WTC11 (cell line): Measurements from ENCODE around the gene TMEM140.

Experiments
- CBFB ChIP-seq: sonication (generic); formaldehyde crosslinking; IDR thresholded peaks from 2 replicates; pipeline ENCODE4 v1.8.1; 2022; ENCODE audit warnings: mild to moderate bottlenecking, low read depth, missing genetic modification reagents
- CREM ChIP-seq: sonication (generic); formaldehyde crosslinking; IDR thresholded peaks from 2 replicates; pipeline ENCODE4 v1.8.1; 2022; ENCODE audit warnings: mild to moderate bottlenecking, missing genetic modification reagents, moderate library complexity
- CTCF ChIP-seq: fragments of 200-600 bp; IDR thresholded peaks from 2 replicates; pipeline ENCODE4 v1.8.0; 2022; ENCODE audit warnings: antibody characterized with exemption
- E2F1 ChIP-seq: sonication (generic); formaldehyde crosslinking; IDR thresholded peaks from 2 replicates; pipeline ENCODE4 v1.8.0; 2022; ENCODE audit warnings: mild to moderate bottlenecking, missing genetic modification reagents
- FOXK1 ChIP-seq: sonication (generic); formaldehyde crosslinking; IDR thresholded peaks from 2 replicates; pipeline ENCODE4 v1.8.0; 2022; ENCODE audit warnings: mild to moderate bottlenecking, moderate library complexity, missing genetic modification reagents
- MLX ChIP-seq: sonication (generic); formaldehyde crosslinking; IDR thresholded peaks from 2 replicates; pipeline ENCODE4 v1.8.1; 2023; ENCODE audit warnings: mild to moderate bottlenecking, missing genetic modification reagents, moderate library complexity
- NR1H2 ChIP-seq: sonication (generic); formaldehyde crosslinking; IDR thresholded peaks from 2 replicates; pipeline ENCODE4 v1.9.0; 2021; ENCODE audit warnings: mild to moderate bottlenecking, moderate library complexity, missing genetic modification reagents
- NR2C2 ChIP-seq: sonication (generic); formaldehyde crosslinking; IDR thresholded peaks from 2 replicates; pipeline ENCODE4 v1.8.0; 2022; ENCODE audit warnings: mild to moderate bottlenecking, missing genetic modification reagents
- PRDM15 ChIP-seq: sonication (generic); formaldehyde crosslinking; IDR thresholded peaks from 2 replicates; pipeline ENCODE4 v1.8.0; 2022; ENCODE audit warnings: missing genetic modification reagents
- SMAD3 ChIP-seq: sonication (generic); formaldehyde crosslinking; IDR thresholded peaks from 2 replicates; pipeline ENCODE4 v1.8.0; 2022; ENCODE audit warnings: missing genetic modification reagents, mild to moderate bottlenecking, borderline replicate concordance
- SP1 ChIP-seq: sonication (generic); formaldehyde crosslinking; conservative IDR thresholded peaks from 2 replicates; pipeline ENCODE4 v1.8.1; 2022; ENCODE audit warnings: missing genetic modification reagents
- ZBTB21 ChIP-seq: sonication (generic); formaldehyde crosslinking; IDR thresholded peaks from 2 replicates; pipeline ENCODE4 v1.8.1; 2023; ENCODE audit warnings: mild to moderate bottlenecking, missing genetic modification reagents, borderline replicate concordance
- ZNF138 ChIP-seq: sonication (generic); formaldehyde crosslinking; conservative IDR thresholded peaks from 2 replicates; pipeline ENCODE4 v1.8.1; 2022; ENCODE audit warnings: mild to moderate bottlenecking, moderate library complexity, missing genetic modification reagents

GRCh38 chr7:135181929-135182678, 34.2 kb downstream of the TMEM140 start:
- TF ChIP-seq NR1H2, result no peak
- TF ChIP-seq CTCF, result no peak
- TF ChIP-seq PRDM15, result no peak
- TF ChIP-seq ZNF138 (CRISPR knock-in tag), result no peak
- no peak for TF ChIP-seq NR2C2 (CRISPR knock-in tag)
- TF ChIP-seq ZBTB21, result no peak
- TF ChIP-seq CREM, result no peak
- no peak for TF ChIP-seq E2F1 (CRISPR knock-in tag)
- no peak for TF ChIP-seq SP1 (CRISPR knock-in tag)
- TF ChIP-seq MLX (CRISPR knock-in tag), result no peak
- no peak for TF ChIP-seq FOXK1 (CRISPR knock-in tag)
- TF ChIP-seq CBFB (CRISPR knock-in tag), result no peak
- no peak for TF ChIP-seq SMAD3 (CRISPR knock-in tag)
